K562 (cell line): ENCODE data around the gene TRPC4AP. TPM values are rescaled to one million over a fixed set of nuclear protein-coding genes. Genes with fewer than 3 reads are reported as not detected.

Source experiments
- ATAC-seq: fragments of 200-7000 bp; cut with Tn5 transposase; 3 replicates; pipeline ENCODE4 v1.9.1; 2020; ENCODE audit warnings: moderate library complexity
- BruUV-seq: library from RNA; stranded (reverse); fragments of 400-500 nt; replicated peaks from 2 replicates; lab custom pipeline; 2021; lab: Mats Ljungman, UMichigan
- CTCF ChIA-PET: fragments of 300-600 bp; formaldehyde crosslinking; extraction: SDS; loops from one replicate; lab custom pipeline; 2021; ENCODE audit warnings: low intra/inter-chr PET ratio; lab: Yijun Ruan, JAX
- POLR2A ChIA-PET: fragments of 300-600, 350-650 bp; sonication (Branson Sonifier 250); formaldehyde crosslinking; extraction: SDS; loops from one replicate; lab custom pipeline; 2021; ENCODE audit warnings: antibody characterized with exemption, inconsistent platforms; lab: Yijun Ruan, JAX
- DNase-seq, 4 experiments: peaks; one replicate each; pipeline versions ENCODE4 v3.0.0 to v3.0.0-alpha.2; 2011 to 2018; ENCODE audit warnings: low spot score in 3 of 4, mixed read lengths in 3 of 4; ENCODE audit errors: extremely low read depth in 1 of 4
- FAIRE-seq: peaks from 2 replicates; lab custom pipeline; 2011; peaks lifted over from hg19 to GRCh38; lab: Jason Lieb, UNC
- H2AFZ ChIP-seq: 2 replicates; pipeline ENCODE4 v1.6.0; 2011; ENCODE audit warnings: low read depth, low read length, control low read depth, inconsistent platforms
- H3K27ac ChIP-seq: fragments of 200-600 bp; 3 replicates; pipeline ENCODE4 v1.8.0; 2011; ENCODE audit warnings: low read depth, mild to moderate bottlenecking, control low read depth, inconsistent platforms, low read length, moderate library complexity, mixed read lengths; ENCODE audit errors: extremely low read depth
- H3K27me3 ChIP-seq, 2 experiments: fragments of 300-600 bp in 1 of 2; 2 replicates in 1 of 2; 3 replicates in 1 of 2; pipeline versions ENCODE4 v1.6.0 to v1.8.0; 2011; ENCODE audit warnings: inconsistent platforms in 2 of 2, low read length in 2 of 2, mild to moderate bottlenecking in 1 of 2, mixed read lengths in 1 of 2, moderate library complexity in 1 of 2; ENCODE audit not compliant: control insufficient read depth in 2 of 2, insufficient read depth in 2 of 2
- H3K36me3 ChIP-seq: fragments of 300-600 bp; 3 replicates; pipeline ENCODE4 v1.8.0; 2011; ENCODE audit warnings: mild to moderate bottlenecking, low read length, inconsistent platforms; ENCODE audit not compliant: control insufficient read depth, insufficient read depth
- H3K4me1 ChIP-seq, 2 experiments: fragments of 200-600 bp in 1 of 2; replicated peaks in 1 of 2; 2 replicates in 1 of 2; 3 replicates in 1 of 2; pipeline versions ENCODE4 v1.5.1 to v1.8.0; 2011; ENCODE audit warnings: inconsistent platforms in 2 of 2, low read length in 2 of 2, mild to moderate bottlenecking in 1 of 2, mixed read lengths in 1 of 2, moderate library complexity in 1 of 2; ENCODE audit not compliant: control insufficient read depth in 2 of 2, insufficient read depth in 2 of 2
- H3K4me2 ChIP-seq: 2 replicates; pipeline ENCODE4 v1.6.1; 2011; ENCODE audit warnings: low read length, control low read depth, inconsistent platforms, mixed read lengths; ENCODE audit not compliant: insufficient read depth
- H3K4me3 ChIP-seq: fragments of 200-600 bp; sonication (generic), shearing (Covaris generic); 2 replicates; pipeline ENCODE4 v1.5.1; 2016; ENCODE audit warnings: control low read depth, inconsistent platforms
- H3K79me2 ChIP-seq: fragments of 200-600 bp; 3 replicates; pipeline ENCODE4 v1.8.0; 2011; ENCODE audit warnings: low read length, inconsistent platforms; ENCODE audit not compliant: control insufficient read depth, insufficient read depth
- H3K9ac ChIP-seq, 2 experiments: 2 replicates each; pipeline versions ENCODE4 v1.6.0 to v1.6.1; 2011; ENCODE audit warnings: low read depth in 2 of 2, low read length in 2 of 2, control low read depth in 1 of 2, inconsistent platforms in 1 of 2, mild to moderate bottlenecking in 1 of 2, mixed read lengths in 1 of 2; ENCODE audit not compliant: insufficient read depth in 1 of 2
- H3K9me1 ChIP-seq: one replicate; pipeline ENCODE4 v1.6.0; 2011; ENCODE audit warnings: inconsistent platforms, mild to moderate bottlenecking, low read length, moderate library complexity; ENCODE audit not compliant: control insufficient read depth, insufficient read depth
- H3K9me3 ChIP-seq: replicated peaks from 2 replicates; pipeline ENCODE4 v1.5.1; 2011; ENCODE audit warnings: low read depth, low read length, inconsistent platforms; ENCODE audit not compliant: control insufficient read depth, insufficient read depth
- H4K20me1 ChIP-seq: replicated peaks from 2 replicates; pipeline ENCODE4 v1.6.1; 2011; ENCODE audit warnings: low read length, inconsistent platforms, mixed read lengths; ENCODE audit not compliant: control insufficient read depth, insufficient read depth
- CTCF ChIP-seq, 3 experiments: IDR thresholded peaks in 2 of 3; conservative IDR thresholded peaks in 1 of 3; 2 replicates each; pipeline ENCODE4 v1.5.1; 2011 to 2012; ENCODE audit warnings: low read length in 3 of 3, mild to moderate bottlenecking in 3 of 3, control low read depth in 2 of 3, improper control_type of control experiment in 1 of 3, inconsistent platforms in 1 of 3, low read depth in 1 of 3, mixed read lengths in 1 of 3, moderate library complexity in 1 of 3; ENCODE audit not compliant: insufficient read depth in 2 of 3
- EWSR1 ChIP-seq: fragments of 450-650 bp; IDR thresholded peaks from 2 replicates; pipeline ENCODE4 v1.6.1; 2018; ENCODE audit warnings: borderline replicate concordance, mild to moderate bottlenecking, low read depth, moderate library complexity; ENCODE audit not compliant: partially characterized antibody
- FOXM1 ChIP-seq, 2 experiments: fragments of 450-650 bp in 1 of 2; sonication (generic) in 1 of 2; formaldehyde crosslinking in 1 of 2; IDR thresholded peaks; 2 replicates each; pipeline versions ENCODE4 v1.6.1 to v1.9.0; 2017 to 2022; ENCODE audit warnings: low read depth in 2 of 2, mild to moderate bottlenecking in 2 of 2, missing genetic modification reagents in 1 of 2, moderate library complexity in 1 of 2
- HINFP ChIP-seq: fragments of 450-650 bp; conservative IDR thresholded peaks from 2 replicates; pipeline ENCODE4 v1.6.1; 2016; ENCODE audit warnings: missing genetic modification characterization, low read depth, mild to moderate bottlenecking, control low read depth, missing compliant biosample characterization
- POLR2AphosphoS5 ChIP-seq: IDR thresholded peaks from 2 replicates; pipeline ENCODE4 v1.6.1; 2011; ENCODE audit warnings: mild to moderate bottlenecking, low read depth, low read length, moderate library complexity; ENCODE audit not compliant: control insufficient read depth, insufficient read depth
- POLR2G ChIP-seq: fragments of 200-400 bp; formaldehyde crosslinking; IDR thresholded peaks from 2 replicates; pipeline ENCODE4 v1.6.1; 2017; ENCODE audit warnings: low read depth, mild to moderate bottlenecking, antibody characterized with exemption, low read length, moderate library complexity
- RAD21 ChIP-seq, 2 experiments: fragments of 250-450 bp in 1 of 2; fragments of 450-650 bp in 1 of 2; sonication (Bioruptor Pico) in 1 of 2; formaldehyde crosslinking in 1 of 2; IDR thresholded peaks in 1 of 2; conservative IDR thresholded peaks in 1 of 2; 2 replicates each; pipeline versions ENCODE4 v1.4.0 to v1.8.0; 2020 to 2022; ENCODE audit warnings: mild to moderate bottlenecking in 2 of 2, moderate library complexity in 1 of 2
- RB1 ChIP-seq: fragments of 450-650 bp; IDR thresholded peaks from 2 replicates; pipeline ENCODE4 v1.6.1; 2017; ENCODE audit warnings: low read depth, mild to moderate bottlenecking
- SMC3 ChIP-seq: conservative IDR thresholded peaks from 2 replicates; pipeline ENCODE4 v1.6.1; 2011; ENCODE audit warnings: low read depth, low read length, improper control_type of control experiment; ENCODE audit not compliant: insufficient read depth
- TAF7 ChIP-seq: fragments of 450-650 bp; IDR thresholded peaks from 2 replicates; pipeline ENCODE4 v1.6.1; 2016; ENCODE audit warnings: missing genetic modification characterization, missing compliant biosample characterization
- ZFPM2 ChIP-seq: fragments of 250-450 bp; sonication (Bioruptor Pico); IDR thresholded peaks from 2 replicates; pipeline ENCODE4 v1.5.1; 2022; ENCODE audit warnings: mild to moderate bottlenecking
- ZNF121 ChIP-seq: sonication (generic); formaldehyde crosslinking; conservative IDR thresholded peaks from 2 replicates; pipeline ENCODE4 v1.8.0; 2022; ENCODE audit warnings: missing genetic modification reagents
- ZNF197 ChIP-seq: fragments of 200-800 bp; sonication (Bioruptor generic); IDR thresholded peaks from 2 replicates; pipeline ENCODE4 v1.6.1; 2016; ENCODE audit warnings: low read depth, missing genetic modification characterization, missing compliant biosample characterization
- ZNF408 ChIP-seq: fragments of 250-450 bp; sonication (Bioruptor Pico); IDR thresholded peaks from 2 replicates; pipeline ENCODE4 v1.4.0; 2020; ENCODE audit warnings: low read depth, mild to moderate bottlenecking, moderate library complexity
- WGBS: fragments of 100-300 bp; shearing (Covaris generic); methylation state at CpG from one replicate; pipeline ENCODE4 v1.1.6; 2016; ENCODE audit warnings: low coverage, mixed read lengths; ENCODE audit not compliant: insufficient coverage; ENCODE audit errors: missing lambda C conversion rate; 5-methylcytosine and 5-hydroxymethylcytosine counted together
- in situ Hi-C: fragments of 300-500 bp; cut with MboI; formaldehyde crosslinking; loops from 4 replicates; pipeline ENCODE4 v1.15.0; 2018; ENCODE audit warnings: inconsistent platforms, mixed read lengths
- intact Hi-C: fragments of 100-400 bp; cut with micrococcal nuclease; formaldehyde crosslinking; loops from 2 replicates; pipeline ENCODE4 v1.14.2; 2022
- polyA plus RNA-seq, 8 experiments: library from polyadenylated mRNA; depleted of rRNA in 4 of 8; stranded (reverse) in 5 of 8; unstranded in 3 of 8; fragments of >200 nt; fragmentation: Nextera tagmentation in 2 of 8; fragmentation: Illumina TruSeq in 1 of 8; extraction: Ambion mirVana in 2 of 8; extraction: Trizol in 1 of 8; gene quantifications; 2 replicates each; pipeline versions ENCODE4 v1.2.1 to v1.2.3, GENCODE V29; 2011 to 2014; ENCODE audit warnings: inconsistent platforms in 1 of 8, missing spikeins in 1 of 8
- total RNA-seq, 7 experiments: library from RNA; depleted of rRNA in 6 of 7; stranded (reverse); fragments of >200 nt in 6 of 7; fragmentation: Illumina TruSeq in 2 of 7; extraction: Trizol in 2 of 7; gene quantifications; 2 replicates each; pipeline versions ENCODE4 v1.2.1 to v1.2.3, GENCODE V29; 2011 to 2021; ENCODE audit warnings: low replicate concordance in 1 of 7

The TRPC4AP gene
- total and polyA plus RNA-seq, 9 of the 15 experiments (the other 6 are each of a cell fraction or from before 2014, with no cell fraction given) = 2.3 to 70.3 (median 33.3) TPM

- no peaks in the 10 kb centered on the region for H3K9me3 ChIP-seq
- H3K4me3 ChIP-seq = no peak overlapping the region
- WGBS = 91% methylated on average over 15 of the region's 15 CpGs
- H3K4me1 ChIP-seq = peaks cover 0 to 19% of the 10 kb centered on the region in 2 experiments; a peak in 2 of 5 replicates
- BruUV-seq = no TSS peak
- DNase-seq (no peak), ATAC-seq (peak; percentile 40; the same call in 1 of the 3 replicates), FAIRE-seq (no peak)
- peaks cover 90% of the 10 kb centered on the region; the same call in 2 of the 3 replicates for H3K36me3 ChIP-seq
- no peaks in the 10 kb centered on the region for H4K20me1 ChIP-seq
- H3K9ac ChIP-seq = no peak overlapping the region
- ChIA-PET CTCF (interaction anchor here (0.9 kb wide), 1 partner anchor 129 kb away, joined by 4 read pairs; the partner anchor contains the start of gene GGT7), POLR2A (interaction anchor here (0.6 to 2.2 kb wide), 7 partner anchors 8 to 134 kb away, joined by 3 to 17 read pairs (median 4); no protein-coding TSS in a partner anchor)
- intact Hi-C loops = no loop called here
- H3K9me1 ChIP-seq = no peaks in the 10 kb centered on the region
- H2AFZ ChIP-seq = no peak overlapping the region
- H3K27ac ChIP-seq = no peak overlapping the region
- TF ChIP-seq ZFPM2 (CRISPR knock-in tag) = no peak
- TF ChIP-seq ZNF408 (CRISPR knock-in tag) = no peak
- TF ChIP-seq POLR2AphosphoS5 = no peak
- 0 out of 2 replicates have a peak, but pooled peaks have one; percentile 24 for TF ChIP-seq POLR2G
- TF ChIP-seq TAF7 (tag) = no peak
- peak; percentile 28 to 60 (median 53); a peak in 5 of 6 replicates for TF ChIP-seq CTCF (IDR thresholded peaks at IDR 0.05 in 2 of 3, conservative IDR thresholded peaks at IDR 0.05 in 1 of 3; ENCODE audit: insufficient read depth in 2 of 3, low read depth in 1 of 3, low read length in 3 of 3)
- no peak for TF ChIP-seq RB1
- TF ChIP-seq HINFP (tag) = no peak
- TF ChIP-seq RAD21 (CRISPR knock-in tag; conservative IDR thresholded peaks at IDR 0.05 in 1 of 2, IDR thresholded peaks at IDR 0.05 in 1 of 2) = peak in 1 of 2 experiments; percentile 33; a peak in 2 of 4 replicates
- TF ChIP-seq ZNF121 (CRISPR knock-in tag) = no peak
- TF ChIP-seq ZNF197 (CRISPR knock-in tag) = no peak
- no peak for TF ChIP-seq FOXM1 (IDR thresholded peaks at IDR 0.05; ENCODE audit: low read depth)
- no peak for TF ChIP-seq FOXM1 (CRISPR knock-in tag; IDR thresholded peaks at IDR 0.05; ENCODE audit: low read depth)
- no peak for TF ChIP-seq EWSR1
- TF ChIP-seq SMC3 = 0 out of 2 replicates have a peak, but pooled peaks have one; percentile 36
- in situ Hi-C loops = no loop called here
- H3K79me2 ChIP-seq = no peaks in the 10 kb centered on the region
- H3K27me3 ChIP-seq = no peaks in the 10 kb centered on the region
- no peak overlapping the region for H3K4me2 ChIP-seq
Observed at GRCh38 chr20:35001596-35002362, 90.8 kb downstream of the TRPC4AP start.
